Omental fat pad (tissue), 4 donors: Measurements from ENCODE around the gene GOLGA6D. TPM values are rescaled to one million over a fixed set of nuclear protein-coding genes. Genes with fewer than 3 reads are reported as not detected.
A peak's percentile ranks its signal among the peaks of the same experiment; 100 is the strongest.
"Not testable (repeated sequence)": the region's sequence is repeated elsewhere in the genome, so short reads cannot be mapped to it uniquely, and the experiment has no call there.

Source experiments
- ATAC-seq: fragments of 150-250 bp; one replicate; pipeline ENCODE4 v1.9.1; 2016; ENCODE audit warnings: mild to moderate bottlenecking, moderate library complexity; ENCODE audit not compliant: low FRiP score
- DNase-seq: peaks from one replicate; pipeline ENCODE4 v3.0.0-alpha.2; 2019; ENCODE audit warnings: low spot score
- CTCF ChIP-seq, 3 donors: fragments of 450-650 bp; IDR thresholded peaks; one replicate each; pipeline ENCODE4 v1.5.1; 2016 to 2017; ENCODE audit warnings: antibody characterized with exemption in 3 of 3, mild to moderate bottlenecking in 3 of 3, moderate library complexity in 2 of 3
- total RNA-seq, 4 donors: library from RNA; depleted of rRNA; stranded (reverse); fragments of >200 nt; gene quantifications; one replicate each; pipeline ENCODE4 v1.1.0, GENCODE V29; 2016

GOLGA6D gene
- total RNA-seq, 4 donors from 2014 or later, result 0.36 TPM; not detected in 3

- DNase-seq, result no peak
- no peak for ATAC-seq
- TF ChIP-seq CTCF (IDR thresholded peaks at IDR 0.05), result no peak
Observed at GRCh38 chr15:75328493-75329314, 46.1 kb downstream of the GOLGA6D start.

- no peak for TF ChIP-seq CTCF (IDR thresholded peaks at IDR 0.05)
- DNase-seq, result no peak
Observed at GRCh38 chr15:75329571-75329970, 46.9 kb downstream of the GOLGA6D start.

GRCh38 chr15:75332093-75332492 is 49.5 kb downstream of the GOLGA6D start:
- not testable (repeated sequence) for ATAC-seq, DNase-seq

More at GRCh38 chr15:75329571-75329970, 46.9 kb downstream of the GOLGA6D start:
- ATAC-seq, result no peak

GRCh38 chr15:75333654-75334419 is 51.2 kb downstream of the GOLGA6D start:
- not testable (repeated sequence) for DNase-seq, ATAC-seq

GRCh38 chr15:75335313-75335704 is 52.7 kb downstream of the GOLGA6D start:
- DNase-seq (no peak), ATAC-seq (no peak)
- TF ChIP-seq CTCF (IDR thresholded peaks at IDR 0.05), result no peak

- DNase-seq (peak; percentile 99), ATAC-seq (peak; percentile 82)
- TF ChIP-seq CTCF (IDR thresholded peaks at IDR 0.05), result no peak
Observed at GRCh38 chr15:75335705-75336355, 53.2 kb downstream of the GOLGA6D start, which contains the start of gene COMMD4. Gene COMMD4 (plus strand): TSS chr15:75336063. CDS start chr15:75336090, 27 bp downstream.

- ATAC-seq (no peak), DNase-seq (no peak)
- no peak for TF ChIP-seq CTCF (IDR thresholded peaks at IDR 0.05)
Observed at GRCh38 chr15:75338661-75339240, 56.1 kb downstream of the GOLGA6D start.
